Endothelial cell of umbilical vein (primary cell): ENCODE results near the gene HCFC2.

Source experiments
- EZH2 ChIP-seq: IDR thresholded peaks from 2 replicates; pipeline ENCODE4 v1.6.1; 2012; ENCODE audit warnings: borderline replicate concordance, low read depth, mild to moderate bottlenecking, moderate library complexity, low read length, inconsistent platforms; ENCODE audit not compliant: severe bottlenecking
- MYC ChIP-seq: IDR thresholded peaks from one replicate; pipeline ENCODE4 v1.6.1; 2011; ENCODE audit warnings: mild to moderate bottlenecking, low read depth, low read length
- POLR2A ChIP-seq: IDR thresholded peaks from 2 replicates; pipeline ENCODE4 v1.6.1; 2012; ENCODE audit warnings: low read depth, mild to moderate bottlenecking, control low read depth, low read length
- POLR2AphosphoS5 ChIP-seq: IDR thresholded peaks from 2 replicates; pipeline ENCODE4 v1.6.1; 2012; ENCODE audit warnings: low read depth, mild to moderate bottlenecking, control low read depth, low read length, moderate library complexity; ENCODE audit not compliant: insufficient read depth
- TF ChIP-seq, protein P1 (sequence below), 2 donors: IDR thresholded peaks; 1 replicate in 1 of 2; 2 replicates in 1 of 2; pipeline ENCODE4 v1.5.1; 2011; ENCODE audit warnings: low read length in 2 of 2, mild to moderate bottlenecking in 2 of 2, moderate library complexity in 2 of 2, control low read depth in 1 of 2, inconsistent platforms in 1 of 2, low read depth in 1 of 2; ENCODE audit not compliant: insufficient read depth in 1 of 2; ENCODE audit errors: extremely low read depth in 1 of 2

DNA sequence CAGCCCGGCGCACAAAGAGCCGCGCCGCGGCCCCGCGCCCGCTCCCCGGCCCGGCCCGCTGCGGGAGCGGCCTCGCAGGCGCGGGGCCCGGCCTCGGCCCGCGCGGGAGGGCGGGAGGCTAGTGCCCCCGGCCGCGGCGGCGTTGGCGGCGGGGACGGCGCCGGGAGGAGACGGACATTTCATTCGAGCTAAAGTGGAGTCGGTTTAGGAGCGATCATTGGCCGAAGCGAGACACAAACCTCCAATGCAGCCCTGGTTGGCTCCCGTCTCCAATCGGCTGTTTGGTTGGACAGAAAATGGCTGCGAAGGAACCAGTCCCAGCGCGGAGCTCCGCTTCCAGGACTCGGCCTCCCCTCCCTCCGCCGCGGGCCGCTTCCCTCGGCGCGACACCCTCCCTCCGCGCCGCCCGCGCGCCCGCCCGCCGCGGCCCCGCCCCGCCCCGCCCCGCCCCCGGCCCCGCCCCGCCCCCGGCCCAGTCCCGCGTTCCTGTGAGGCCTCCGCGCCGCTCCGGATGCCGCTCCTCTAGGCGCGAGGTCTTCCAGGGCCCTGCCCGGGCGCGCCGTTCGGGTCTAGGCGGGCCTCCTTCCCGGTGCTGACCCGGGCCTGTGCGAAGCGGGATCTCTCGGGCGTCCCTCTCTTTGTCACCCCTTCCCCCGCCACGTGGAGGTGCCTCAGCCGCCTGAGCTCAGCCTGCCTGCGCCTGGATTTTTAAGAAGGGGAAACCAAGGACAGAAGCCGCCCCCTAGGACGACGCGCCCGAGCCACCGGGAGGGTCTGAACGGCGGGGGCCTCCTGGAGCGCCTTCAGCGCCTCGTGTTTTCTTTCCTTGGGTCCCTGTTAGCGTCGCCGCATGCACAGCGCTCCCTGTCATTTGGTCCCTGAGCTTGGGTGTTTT is 73.8 kb downstream of the HCFC2 start, which contains the start of gene NFYB:
- peak; percentile 77 for TF ChIP-seq POLR2AphosphoS5
- TF ChIP-seq MYC, result no peak
- peak; percentile 89 for TF ChIP-seq POLR2A
- TF ChIP-seq EZH2, result peak; percentile 45
- TF ChIP-seq, protein P1, sequence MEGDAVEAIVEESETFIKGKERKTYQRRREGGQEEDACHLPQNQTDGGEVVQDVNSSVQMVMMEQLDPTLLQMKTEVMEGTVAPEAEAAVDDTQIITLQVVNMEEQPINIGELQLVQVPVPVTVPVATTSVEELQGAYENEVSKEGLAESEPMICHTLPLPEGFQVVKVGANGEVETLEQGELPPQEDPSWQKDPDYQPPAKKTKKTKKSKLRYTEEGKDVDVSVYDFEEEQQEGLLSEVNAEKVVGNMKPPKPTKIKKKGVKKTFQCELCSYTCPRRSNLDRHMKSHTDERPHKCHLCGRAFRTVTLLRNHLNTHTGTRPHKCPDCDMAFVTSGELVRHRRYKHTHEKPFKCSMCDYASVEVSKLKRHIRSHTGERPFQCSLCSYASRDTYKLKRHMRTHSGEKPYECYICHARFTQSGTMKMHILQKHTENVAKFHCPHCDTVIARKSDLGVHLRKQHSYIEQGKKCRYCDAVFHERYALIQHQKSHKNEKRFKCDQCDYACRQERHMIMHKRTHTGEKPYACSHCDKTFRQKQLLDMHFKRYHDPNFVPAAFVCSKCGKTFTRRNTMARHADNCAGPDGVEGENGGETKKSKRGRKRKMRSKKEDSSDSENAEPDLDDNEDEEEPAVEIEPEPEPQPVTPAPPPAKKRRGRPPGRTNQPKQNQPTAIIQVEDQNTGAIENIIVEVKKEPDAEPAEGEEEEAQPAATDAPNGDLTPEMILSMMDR (IDR thresholded peaks at IDR 0.05; ENCODE audit: extremely low read depth in 1 of 2, insufficient read depth in 1 of 2, low read depth in 1 of 2, low read length in 2 of 2), result no peak
